DMS 273 treated with DMSO at 0.1 percent for 48 hours (cell line): ENCODE measurements around the gene LYPD6B.

Source experiments
- DNase-seq: peaks from one replicate; lab custom pipeline; 2025; lab: John Stamatoyannopoulos, UW

Gene LYPD6B

GRCh38 chr2:149041482-149041881 is 3.0 kb downstream of the LYPD6B start:
- DNase-seq: no peak

- DNase-seq: no peak
Observed at GRCh38 chr2:149042881-149043280, 4.4 kb downstream of the LYPD6B start.

- DNase-seq: no peak
Observed at GRCh38 chr2:149044500-149044899, 6.0 kb downstream of the LYPD6B start.

GRCh38 chr2:149047118-149047517 is 8.6 kb downstream of the LYPD6B start:
- DNase-seq: no peak

GRCh38 chr2:149049142-149049541 is 10.6 kb downstream of the LYPD6B start:
- DNase-seq: no peak

GRCh38 chr2:149050188-149050587 is 11.7 kb downstream of the LYPD6B start:
- no peak for DNase-seq

GRCh38 chr2:149055751-149056150 is 17.3 kb downstream of the LYPD6B start:
- no peak for DNase-seq

GRCh38 chr2:149056541-149057255 is 18.2 kb downstream of the LYPD6B start:
- DNase-seq: no peak

- DNase-seq: no peak
Observed at GRCh38 chr2:149057401-149057800, 18.9 kb downstream of the LYPD6B start.

- no peak for DNase-seq
Observed at GRCh38 chr2:149058936-149059335, 20.4 kb downstream of the LYPD6B start.

- no peak for DNase-seq
Observed at GRCh38 chr2:149059822-149060221, 21.3 kb downstream of the LYPD6B start.

GRCh38 chr2:149061133-149061745 is 22.7 kb downstream of the LYPD6B start:
- no peak for DNase-seq

- DNase-seq: no peak
Observed at GRCh38 chr2:149062531-149062930, 24.0 kb downstream of the LYPD6B start.

GRCh38 chr2:149063177-149063576 is 24.7 kb downstream of the LYPD6B start:
- DNase-seq: no peak

GRCh38 chr2:149064365-149064841 is 25.9 kb downstream of the LYPD6B start:
- no peak for DNase-seq

- DNase-seq: no peak
Observed at GRCh38 chr2:149064856-149065630, 26.5 kb downstream of the LYPD6B start.

- DNase-seq: no peak
Observed at GRCh38 chr2:149068225-149068995, 29.9 kb downstream of the LYPD6B start.

- no peak for DNase-seq
Observed at GRCh38 chr2:149068996-149069888, 30.7 kb downstream of the LYPD6B start.

- DNase-seq: no peak
Observed at GRCh38 chr2:149070681-149071320, 32.3 kb downstream of the LYPD6B start.

GRCh38 chr2:149075105-149075504 is 36.6 kb downstream of the LYPD6B start:
- no peak for DNase-seq

- no peak for DNase-seq
Observed at GRCh38 chr2:149075853-149076252, 37.4 kb downstream of the LYPD6B start.
